Natural killer cell (primary cell): Measurements from ENCODE around the gene DOCK1. TPM values are rescaled to one million over a fixed set of nuclear protein-coding genes. Genes with fewer than 3 reads are reported as not detected.

Experiments used
- ATAC-seq, 3 donors: fragments of 150-1000 bp in 2 of 3; fragments of 200-7000 bp in 1 of 3; cut with Tn5 transposase; 1 replicate in 1 of 3; 2 replicates in 2 of 3; pipeline ENCODE4 v1.10.0; 2021; ENCODE audit warnings: mild to moderate bottlenecking in 2 of 3, moderate library complexity in 2 of 3
- DNase-seq, 2 donors: peaks; one replicate each; pipeline versions ENCODE4 v3.0.0 to v3.0.0-alpha.2; 2013 to 2021; ENCODE audit warnings: mixed read lengths in 1 of 2
- H3K27ac ChIP-seq: one replicate; pipeline ENCODE4 v1.5.1; 2013; ENCODE audit warnings: mild to moderate bottlenecking, low read length
- H3K27me3 ChIP-seq: one replicate; pipeline ENCODE4 v1.6.1; 2013; ENCODE audit warnings: low read length; ENCODE audit not compliant: control insufficient read depth, insufficient read depth
- H3K36me3 ChIP-seq: one replicate; pipeline ENCODE4 v1.6.1; 2013; ENCODE audit warnings: low read length; ENCODE audit not compliant: control insufficient read depth, insufficient read depth
- H3K4me1 ChIP-seq: one replicate; pipeline ENCODE4 v1.6.1; 2013; ENCODE audit warnings: low read length; ENCODE audit not compliant: control insufficient read depth, insufficient read depth
- H3K4me3 ChIP-seq: one replicate; pipeline ENCODE4 v1.5.1; 2013; ENCODE audit warnings: low read length
- H3K9me3 ChIP-seq: one replicate; pipeline ENCODE4 v1.6.1; 2013; ENCODE audit warnings: low read length; ENCODE audit not compliant: control insufficient read depth, insufficient read depth
- H3K27ac Mint-ChIP-seq, 2 donors: one replicate each; pipeline ENCODE4 v1.8.0; 2022; ENCODE audit warnings: mild to moderate bottlenecking in 2 of 2, mixed read lengths in 2 of 2, moderate library complexity in 1 of 2
- H3K27me3 Mint-ChIP-seq, 2 donors: one replicate each; pipeline ENCODE4 v1.8.0; 2022; ENCODE audit warnings: low read depth in 2 of 2, mixed read lengths in 2 of 2
- H3K36me3 Mint-ChIP-seq: one replicate; pipeline ENCODE4 v1.8.0; 2022; ENCODE audit warnings: mixed read lengths
- H3K4me1 Mint-ChIP-seq, 2 donors: one replicate each; pipeline ENCODE4 v1.8.0; 2022; ENCODE audit warnings: mixed read lengths in 2 of 2
- H3K4me3 Mint-ChIP-seq: one replicate; pipeline ENCODE4 v1.8.0; 2022; ENCODE audit warnings: mild to moderate bottlenecking, moderate library complexity, mixed read lengths
- H3K9me3 Mint-ChIP-seq, 2 donors: one replicate each; pipeline ENCODE4 v1.8.0; 2022; ENCODE audit warnings: mixed read lengths in 2 of 2
- CTCF ChIP-seq: fragments of 200-600 bp; IDR thresholded peaks from one replicate; pipeline ENCODE4 v1.8.0; 2022; ENCODE audit warnings: antibody characterized with exemption
- WGBS: methylation state at CpG from one replicate; pipeline ENCODE4 v1.1.7; 2013; ENCODE audit warnings: missing lambda C conversion rate; ENCODE audit not compliant: insufficient coverage; 5-methylcytosine and 5-hydroxymethylcytosine counted together
- intact Hi-C: fragments of 100-400 bp; cut with micrococcal nuclease; formaldehyde crosslinking; loops from one replicate; pipeline ENCODE4 v1.14.2; 2022
- total RNA-seq, 4 donors: library from RNA; stranded (reverse); fragments of 120-200 nt in 1 of 4; gene quantifications; one replicate each; pipeline versions ENCODE4 v1.2.3 to v1.2.4, GENCODE V29; 2013 to 2022

Gene DOCK1
- total RNA-seq, 3 donors from 2014 or later (not counting 1 experiment from before 2014, with no cell fraction given), result 0.07 to 0.12 (median 0.08) TPM

GRCh38 chr10:127189226-127189625 lies 284.0 kb downstream of the DOCK1 start:
- Histone ChIP-seq H3K9me3 (no peaks in the 10 kb centered on the region), H3K4me3 (no peak overlapping the region), H3K4me1 (no peaks in the 10 kb centered on the region), H3K27me3 (no peaks in the 10 kb centered on the region), H3K27ac (no peak overlapping the region), H3K36me3 (no peaks in the 10 kb centered on the region)
- Mint-ChIP-seq H3K36me3 (no peaks in the 10 kb centered on the region), H3K4me3 (no peak overlapping the region), H3K27me3 (peaks cover 37 to 53% of the 10 kb centered on the region in 2 donors), H3K4me1 (no peaks in the 10 kb centered on the region), H3K27ac (no peak overlapping the region), H3K9me3 (no peaks in the 10 kb centered on the region)
- intact Hi-C loops, result no loop called here
- TF ChIP-seq CTCF, result no peak
- DNase-seq (no peak), ATAC-seq (no peak)

GRCh38 chr10:127190427-127190826 lies 285.2 kb downstream of the DOCK1 start:
- Histone ChIP-seq H3K36me3 (no peaks in the 10 kb centered on the region), H3K4me3 (no peak overlapping the region), H3K9me3 (no peaks in the 10 kb centered on the region), H3K4me1 (no peaks in the 10 kb centered on the region), H3K27ac (no peak overlapping the region), H3K27me3 (no peaks in the 10 kb centered on the region)
- Mint-ChIP-seq H3K36me3 (no peaks in the 10 kb centered on the region), H3K4me1 (no peaks in the 10 kb centered on the region), H3K27ac (no peak overlapping the region), H3K27me3 (peaks cover 41 to 59% of the 10 kb centered on the region in 2 donors), H3K4me3 (no peak overlapping the region), H3K9me3 (no peaks in the 10 kb centered on the region)
- DNase-seq (no peak), ATAC-seq (no peak)
- no peak for TF ChIP-seq CTCF
- 94% methylated on average over 1 of the region's 5 CpGs for WGBS
- intact Hi-C loops, result no loop called here

GRCh38 chr10:127193125-127193524 lies 287.9 kb downstream of the DOCK1 start:
- H3K36me3 Mint-ChIP-seq, result no peaks in the 10 kb centered on the region
- no peak for ATAC-seq
- Histone ChIP-seq H3K27ac (no peak overlapping the region), H3K4me3 (no peak overlapping the region), H3K4me1 (no peaks in the 10 kb centered on the region), H3K9me3 (no peaks in the 10 kb centered on the region), H3K36me3 (no peaks in the 10 kb centered on the region), H3K27me3 (no peaks in the 10 kb centered on the region)
- H3K4me3 Mint-ChIP-seq, result no peak overlapping the region
- no peaks in the 10 kb centered on the region for H3K4me1 Mint-ChIP-seq
- no peaks in the 10 kb centered on the region for H3K9me3 Mint-ChIP-seq
- no peak overlapping the region for H3K27ac Mint-ChIP-seq
- DNase-seq, result no peak
- TF ChIP-seq CTCF, result no peak
- 71% methylated on average over 7 of the region's 7 CpGs for WGBS
- peaks cover 48 to 53% of the 10 kb centered on the region in 2 donors for H3K27me3 Mint-ChIP-seq
- intact Hi-C loops, result no loop called here

- H3K27ac ChIP-seq, result no peak overlapping the region
- 91% methylated on average over 2 of the region's 2 CpGs for WGBS
- no peak overlapping the region for H3K27ac Mint-ChIP-seq
- peaks cover 54 to 63% of the 10 kb centered on the region in 2 donors for H3K27me3 Mint-ChIP-seq
- no peaks in the 10 kb centered on the region for H3K27me3 ChIP-seq
- H3K4me1 ChIP-seq, result no peaks in the 10 kb centered on the region
- ATAC-seq (no peak), DNase-seq (no peak)
- H3K36me3 Mint-ChIP-seq, result no peaks in the 10 kb centered on the region
- no peaks in the 10 kb centered on the region for H3K9me3 Mint-ChIP-seq
- no peaks in the 10 kb centered on the region for H3K36me3 ChIP-seq
- H3K4me1 Mint-ChIP-seq, result no peaks in the 10 kb centered on the region
- H3K4me3 Mint-ChIP-seq, result no peak overlapping the region
- no peaks in the 10 kb centered on the region for H3K9me3 ChIP-seq
- intact Hi-C loops, result no loop called here
- TF ChIP-seq CTCF, result no peak
- no peak overlapping the region for H3K4me3 ChIP-seq
Observed at GRCh38 chr10:127194111-127194510, 288.9 kb downstream of the DOCK1 start.
